ENCODE data around the gene RSU1.

GRCh38 chr10:16632996-16633395 is 184.2 kb downstream of the RSU1 start:
- TF ChIP-seq CTCF (IDR thresholded peaks at IDR 0.05; ENCODE audit: low read length), result no peak
- no peak for TF ChIP-seq EZH2 (IDR thresholded peaks at IDR 0.05; ENCODE audit: borderline replicate concordance, low read length)

All from OCI-LY1 (cell line).